T-helper 1 cell (primary cell): ENCODE measurements around the gene MYL7.

Source experiments
- DNase-seq, 5 donors: peaks; one replicate each; pipeline ENCODE4 v3.0.0-alpha.2; 2012 to 2020

The MYL7 gene

DNA sequence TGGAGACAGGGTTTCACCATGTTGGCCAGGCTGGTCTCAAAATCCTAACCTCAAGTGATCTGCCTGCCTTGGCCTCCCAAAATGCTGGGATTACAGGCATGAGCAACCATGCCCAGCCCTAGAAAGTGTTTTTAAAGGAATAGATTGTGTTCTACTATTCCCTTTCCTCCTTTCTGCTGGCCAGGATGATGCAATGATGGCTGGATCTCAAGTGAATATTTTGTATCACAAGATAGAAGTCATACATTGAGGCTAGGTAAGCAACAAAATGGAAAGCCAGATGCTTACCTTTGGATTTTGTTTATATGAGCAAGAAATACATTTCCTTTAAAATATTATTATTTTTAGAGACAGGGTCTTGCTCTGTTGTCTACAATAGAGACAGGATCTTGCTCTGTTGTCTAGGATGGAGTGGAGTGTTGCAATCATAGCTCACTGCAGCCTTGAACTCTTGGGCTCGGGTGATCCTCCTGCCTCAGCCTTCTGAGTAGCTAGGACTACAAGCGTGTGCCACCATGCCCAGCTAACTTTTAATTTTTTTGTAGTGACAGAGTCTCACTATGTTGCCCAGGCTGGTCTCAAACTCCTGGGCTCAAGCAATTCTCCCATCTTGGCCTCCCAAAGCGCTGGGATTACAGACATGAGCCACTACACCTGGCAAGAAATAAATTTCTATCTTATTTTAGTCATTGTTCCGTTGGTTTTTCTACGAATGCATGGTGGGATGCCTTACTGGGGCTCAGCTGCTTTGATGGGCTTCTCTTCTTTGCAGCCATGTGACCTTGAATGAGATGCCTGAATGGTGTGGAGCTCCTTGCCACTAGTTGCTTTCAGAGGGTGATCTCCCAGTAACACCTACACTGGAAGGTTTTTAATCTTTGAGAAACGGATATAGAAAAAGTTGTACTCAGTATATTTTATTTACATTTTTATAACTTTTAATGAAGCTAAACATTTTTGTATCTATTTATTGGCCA is 42.8 kb downstream of the MYL7 start:
- no peak for DNase-seq

DNA sequence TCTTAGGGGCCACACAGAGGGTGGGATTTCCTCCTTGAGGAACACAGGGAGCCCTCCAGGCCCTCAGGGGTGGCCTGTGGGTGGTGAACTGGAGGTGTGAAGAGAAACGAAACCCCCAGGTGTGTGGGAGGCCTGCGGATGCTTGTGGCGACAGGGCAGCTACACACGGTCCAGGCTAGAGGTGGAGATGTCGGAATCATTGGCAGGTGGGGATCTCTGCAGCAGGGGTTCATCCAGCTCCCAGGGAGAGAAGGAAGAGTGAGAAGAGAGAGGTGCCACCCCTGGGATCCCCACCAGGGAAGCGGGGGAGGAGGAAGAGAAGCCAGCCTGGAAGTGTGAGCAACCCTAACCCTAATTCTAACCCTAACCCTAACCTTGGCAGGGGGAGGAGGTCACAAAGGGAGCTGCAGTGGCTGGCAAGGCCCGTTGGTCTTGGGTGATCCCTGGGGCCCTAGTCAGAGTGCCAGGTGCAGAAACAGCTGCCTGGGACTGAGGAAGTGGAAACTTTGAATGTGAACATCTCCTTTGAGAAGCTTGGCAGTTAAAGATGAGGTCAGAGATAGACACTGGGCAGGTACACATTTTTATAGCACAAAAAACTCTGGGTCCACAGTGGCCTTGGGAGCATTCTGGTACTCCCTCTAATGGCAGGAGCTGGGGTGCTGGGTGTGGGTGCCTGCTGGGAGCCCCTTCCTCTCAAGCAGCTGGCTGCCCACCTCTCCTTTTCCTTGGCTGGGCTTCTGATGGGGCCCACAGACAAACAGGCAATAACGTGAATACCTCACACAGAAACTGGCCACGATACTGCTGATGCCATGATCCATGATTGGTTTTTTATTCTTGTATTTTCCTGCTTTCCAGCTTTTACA is 43.8 kb downstream of the MYL7 start:
- DNase-seq, result peak in 1 of 5 donors; percentile 33

DNA sequence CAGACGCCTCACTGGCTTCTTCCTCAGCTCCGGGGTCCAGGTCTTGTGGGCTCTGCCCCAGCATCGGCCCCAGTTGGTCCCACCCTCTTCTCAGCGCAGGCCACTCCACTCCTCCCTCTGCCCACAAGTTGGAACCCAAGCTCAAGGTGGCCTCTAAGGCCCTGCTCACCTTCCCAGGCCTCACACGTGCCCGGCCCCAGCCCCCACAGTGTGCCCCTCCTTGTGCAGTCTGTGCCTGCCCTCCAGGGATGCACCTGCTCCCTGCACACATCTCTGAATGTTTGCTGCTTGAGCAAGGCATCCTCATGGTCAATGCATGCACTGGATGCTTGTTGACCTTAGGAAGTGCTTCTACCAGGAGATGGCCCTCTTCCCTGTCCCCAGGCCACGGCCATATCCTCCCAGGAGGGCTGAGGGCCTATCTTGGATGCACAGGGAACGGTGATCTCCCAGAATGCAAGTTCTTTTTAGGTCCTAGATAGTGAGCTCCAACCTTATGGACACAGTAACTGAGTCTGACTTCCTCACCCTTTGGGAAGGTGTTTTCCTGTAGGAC is 44.7 kb downstream of the MYL7 start:
- no peak for DNase-seq

DNA sequence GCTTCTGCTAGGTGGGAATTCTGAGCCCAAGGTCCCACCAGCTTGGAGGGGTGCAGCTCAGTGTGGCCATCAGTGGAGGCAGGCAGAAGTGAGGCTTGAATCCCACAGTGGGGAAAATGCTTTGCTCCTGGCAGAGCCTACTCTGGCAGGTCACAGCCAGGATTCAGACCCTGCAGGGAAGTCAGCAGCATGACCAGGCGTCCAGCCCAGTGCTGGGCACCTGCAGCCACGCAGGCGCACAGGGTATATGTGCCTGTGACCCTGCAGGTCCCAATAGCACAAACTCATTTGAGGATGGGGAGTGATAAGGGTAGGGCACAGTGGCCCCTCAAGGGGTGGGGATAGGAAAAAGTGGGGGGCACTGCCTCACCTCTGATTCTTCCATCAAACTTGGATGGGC is 45.4 kb downstream of the MYL7 start:
- DNase-seq, result no peak

DNA sequence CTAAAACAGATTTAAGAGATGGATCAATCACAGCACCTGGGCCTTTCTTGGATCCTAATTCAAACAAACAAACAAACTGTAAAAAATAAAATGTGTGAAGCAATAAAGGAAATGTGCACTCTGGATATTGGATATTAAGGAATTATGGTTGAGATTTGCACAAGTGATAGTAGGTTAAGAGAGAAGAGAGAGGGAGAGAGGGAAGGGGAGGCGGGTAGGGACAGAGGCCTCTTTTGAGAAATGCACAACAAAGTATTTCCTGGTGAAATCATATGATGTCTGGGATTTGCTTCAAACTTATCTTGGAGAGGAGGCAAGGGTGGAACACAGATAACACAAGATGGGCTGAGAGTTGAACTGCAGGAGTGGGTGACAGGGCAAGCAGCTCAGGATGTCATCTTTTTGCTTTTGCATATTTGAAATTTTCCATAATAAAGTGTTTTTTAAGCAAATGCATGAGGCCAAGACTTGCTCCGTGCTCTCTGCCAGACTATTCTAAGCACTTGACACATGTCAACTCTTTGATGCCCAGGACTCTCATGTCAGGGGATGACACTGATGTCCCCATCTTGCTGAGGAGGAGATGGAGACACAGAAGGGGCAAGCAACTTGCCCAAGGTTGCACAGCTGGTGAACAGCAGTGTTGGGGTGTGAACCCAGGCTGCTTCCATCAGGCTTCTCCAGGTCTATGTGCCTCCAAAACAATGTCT is 46.1 kb downstream of the MYL7 start:
- no peak for DNase-seq

DNA sequence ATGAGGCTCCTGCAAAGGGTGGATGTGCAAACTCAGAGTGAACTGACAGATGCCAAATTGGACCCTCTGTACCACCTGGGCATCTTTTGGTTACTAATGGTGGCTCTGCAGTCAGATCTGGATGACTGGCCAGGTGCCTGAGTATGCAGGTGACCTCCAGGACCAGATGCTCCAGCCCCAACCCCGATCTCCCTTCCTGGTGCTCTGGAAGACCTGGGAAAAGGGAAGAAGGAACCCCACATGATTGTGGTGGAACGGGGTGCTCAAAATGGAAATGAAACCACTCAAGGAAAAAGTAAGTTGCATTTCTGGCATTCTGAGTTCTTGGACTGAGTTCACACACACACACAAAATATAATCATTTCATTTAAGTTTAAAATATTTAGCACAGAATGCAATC is 46.8 kb downstream of the MYL7 start:
- DNase-seq, result no peak

DNA sequence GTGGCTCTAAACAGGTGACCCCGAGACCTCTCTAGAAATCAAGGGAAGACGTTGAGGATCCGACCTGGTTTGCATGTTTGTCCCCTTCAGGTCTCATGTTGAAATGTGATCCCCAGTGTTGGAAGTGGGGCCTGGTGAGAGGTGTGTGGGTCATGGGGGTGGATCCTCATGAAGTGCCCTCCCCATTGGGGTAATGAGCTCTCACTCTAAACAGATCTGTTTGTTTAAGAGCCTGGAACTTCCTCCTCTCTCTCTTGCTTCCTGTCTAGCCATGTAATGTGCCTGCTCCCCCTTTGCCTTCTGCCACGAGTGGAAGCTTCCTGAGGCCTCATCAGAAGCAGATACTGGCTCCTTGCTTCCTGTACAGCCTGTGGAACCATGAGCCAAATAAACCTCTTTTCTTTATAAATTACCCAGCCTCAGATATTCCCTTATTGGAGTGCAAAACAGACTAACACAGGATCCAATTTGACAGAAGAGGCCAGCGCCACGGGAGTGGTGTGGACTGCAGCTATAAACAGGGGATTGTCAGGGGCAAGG is 48.0 kb downstream of the MYL7 start:
- DNase-seq, result no peak
